ENCODE data around the gene OR52K2.

OR52K2 gene

GRCh38 chr11:4466871-4467442 is 17.9 kb downstream of the OR52K2 start:
- peak; percentile 45 for DNase-seq (ENCODE audit: low read depth)
- no peak overlapping the region for H3K4me3 ChIP-seq (ENCODE audit: low read depth, low read length)
- TF ChIP-seq MAX (IDR thresholded peaks at IDR 0.05; ENCODE audit: low read depth, low read length) (no peak), POLR2A (IDR thresholded peaks at IDR 0.05; ENCODE audit: extremely low read depth, insufficient read length) (no peak), MYC (IDR thresholded peaks at IDR 0.05; ENCODE audit: low read depth, low read length) (no peak), CTCF (IDR thresholded peaks at IDR 0.05; ENCODE audit: low read depth, low read length) (no peak)

- no peak overlapping the region for H3K4me3 ChIP-seq (ENCODE audit: low read depth, low read length)
- peak; percentile 18 for DNase-seq (ENCODE audit: low read depth)
- no peak for TF ChIP-seq POLR2A (IDR thresholded peaks at IDR 0.05; ENCODE audit: extremely low read depth, insufficient read length)
- no peak for TF ChIP-seq MAX (IDR thresholded peaks at IDR 0.05; ENCODE audit: low read depth, low read length)
- no peak for TF ChIP-seq MYC (IDR thresholded peaks at IDR 0.05; ENCODE audit: low read depth, low read length)
- TF ChIP-seq CTCF (IDR thresholded peaks at IDR 0.05; ENCODE audit: low read depth, low read length): no peak
These were observed 18.9 kb downstream of the OR52K2 start for GRCh38 chr11:4467811-4468606.

GRCh38 chr11:4479644-4480043 is 30.5 kb downstream of the OR52K2 start:
- H3K4me3 ChIP-seq (ENCODE audit: low read depth, low read length): no peak overlapping the region
- no peak for TF ChIP-seq MAX (IDR thresholded peaks at IDR 0.05; ENCODE audit: low read depth, low read length)
- no peak for TF ChIP-seq MYC (IDR thresholded peaks at IDR 0.05; ENCODE audit: low read depth, low read length)
- no peak for TF ChIP-seq POLR2A (IDR thresholded peaks at IDR 0.05; ENCODE audit: extremely low read depth, insufficient read length)
- no peak for DNase-seq (ENCODE audit: low read depth)

- TF ChIP-seq MYC (IDR thresholded peaks at IDR 0.05; ENCODE audit: low read depth, low read length): no peak
- TF ChIP-seq CTCF (IDR thresholded peaks at IDR 0.05; ENCODE audit: low read depth, low read length): no peak
- TF ChIP-seq MAX (IDR thresholded peaks at IDR 0.05; ENCODE audit: low read depth, low read length): no peak
- TF ChIP-seq POLR2A (IDR thresholded peaks at IDR 0.05; ENCODE audit: extremely low read depth, insufficient read length): no peak
- no peak overlapping the region for H3K4me3 ChIP-seq (ENCODE audit: low read depth, low read length)
- no peak for DNase-seq (ENCODE audit: low read depth)
These were observed 31.6 kb downstream of the OR52K2 start for GRCh38 chr11:4480577-4481239.

GRCh38 chr11:4481240-4481582 is 32.1 kb downstream of the OR52K2 start:
- no peak overlapping the region for H3K4me3 ChIP-seq (ENCODE audit: low read depth, low read length)
- DNase-seq (ENCODE audit: low read depth): no peak
- no peak for TF ChIP-seq POLR2A (IDR thresholded peaks at IDR 0.05; ENCODE audit: extremely low read depth, insufficient read length)
- TF ChIP-seq MAX (IDR thresholded peaks at IDR 0.05; ENCODE audit: low read depth, low read length): no peak

GRCh38 chr11:4482445-4482844 is 33.4 kb downstream of the OR52K2 start, which contains the start of gene OR52K1:
OR52K1 (plus strand) TSS chr11:4482646; CDS start chr11:4488901, 6,255 bp downstream.
- peak; percentile 7 for DNase-seq (ENCODE audit: low read depth)
- TF ChIP-seq MAX (IDR thresholded peaks at IDR 0.05; ENCODE audit: low read depth, low read length) (no peak), CTCF (IDR thresholded peaks at IDR 0.05; ENCODE audit: low read depth, low read length) (no peak), POLR2A (IDR thresholded peaks at IDR 0.05; ENCODE audit: extremely low read depth, insufficient read length) (no peak), MYC (IDR thresholded peaks at IDR 0.05; ENCODE audit: low read depth, low read length) (no peak)
- H3K4me3 ChIP-seq (ENCODE audit: low read depth, low read length): no peak within 1 kb of the TSS

Measured in NB4 (cell line).